NCI-H82 treated with DMSO at 0.1 percent for 48 hours (cell line): ENCODE results near the gene YLPM1.

Source experiments
- DNase-seq: peaks from one replicate; lab custom pipeline; 2025; ENCODE audit not compliant: unreplicated experiment; lab: John Stamatoyannopoulos, UW

The YLPM1 gene

DNA sequence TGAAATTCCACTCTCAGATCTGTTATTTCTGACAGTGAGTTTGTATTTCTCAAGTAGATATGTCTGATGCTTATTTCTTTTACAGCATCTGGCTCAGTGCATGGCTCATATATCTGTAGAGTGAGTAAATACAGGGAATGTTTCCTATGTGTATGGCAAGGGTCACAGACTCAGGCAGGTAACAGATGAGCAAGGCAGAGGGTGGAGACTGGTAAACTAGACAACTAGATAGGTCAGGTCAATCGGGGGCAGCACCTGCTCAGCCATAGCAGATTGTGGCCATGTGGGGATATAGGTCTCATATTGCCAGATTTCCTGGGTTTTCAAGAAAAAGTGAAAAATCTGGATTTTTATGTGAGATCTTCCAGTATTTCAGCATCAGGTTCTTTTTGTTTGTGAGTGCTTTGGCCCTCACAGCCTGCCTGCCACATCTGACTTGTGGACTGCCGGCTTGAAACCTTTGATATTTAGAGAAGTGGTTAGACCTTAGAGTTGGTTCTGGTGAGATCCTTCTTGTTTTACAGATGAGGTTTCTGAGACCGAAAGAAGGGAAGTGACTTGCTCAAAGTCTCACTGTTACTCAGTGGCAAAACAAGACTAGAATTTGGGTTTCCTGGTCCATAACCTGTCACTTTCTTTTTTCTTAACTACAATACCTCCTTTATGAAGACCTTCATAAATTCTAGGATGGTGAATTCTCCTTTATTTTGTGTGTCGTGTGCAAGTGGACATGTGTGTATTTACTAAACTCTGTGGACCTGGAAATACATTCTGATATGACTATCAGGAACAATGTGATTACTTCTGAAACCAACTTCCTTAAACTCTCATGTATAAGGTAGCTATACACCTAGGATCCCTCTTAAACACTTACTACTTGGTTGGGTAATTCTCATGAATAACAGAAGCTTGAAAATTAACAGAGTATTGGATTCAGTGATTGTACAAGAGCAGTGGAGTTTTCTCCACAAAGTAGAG lies 78.4 kb downstream of the YLPM1 start:
- no peak for DNase-seq

DNA sequence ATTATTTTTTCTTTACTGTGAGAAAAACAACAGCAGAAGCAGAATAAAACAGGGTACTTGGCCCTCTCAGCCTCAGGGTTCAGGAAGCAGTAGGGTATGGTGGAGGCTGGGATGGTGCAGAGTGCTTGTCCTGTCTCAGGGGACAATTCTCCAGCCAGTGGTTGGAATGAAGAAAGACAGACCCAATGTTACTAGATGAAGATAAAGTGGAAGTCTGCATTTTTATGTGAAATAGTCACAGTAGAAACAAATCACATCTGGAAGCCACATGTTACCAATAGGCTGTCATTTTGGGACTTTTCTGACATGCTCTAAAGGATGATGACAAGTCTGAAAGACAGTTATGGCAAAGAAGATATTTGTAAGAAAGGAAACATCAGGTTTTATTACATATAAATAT lies 80.5 kb downstream of the YLPM1 start:
- no peak for DNase-seq

DNA sequence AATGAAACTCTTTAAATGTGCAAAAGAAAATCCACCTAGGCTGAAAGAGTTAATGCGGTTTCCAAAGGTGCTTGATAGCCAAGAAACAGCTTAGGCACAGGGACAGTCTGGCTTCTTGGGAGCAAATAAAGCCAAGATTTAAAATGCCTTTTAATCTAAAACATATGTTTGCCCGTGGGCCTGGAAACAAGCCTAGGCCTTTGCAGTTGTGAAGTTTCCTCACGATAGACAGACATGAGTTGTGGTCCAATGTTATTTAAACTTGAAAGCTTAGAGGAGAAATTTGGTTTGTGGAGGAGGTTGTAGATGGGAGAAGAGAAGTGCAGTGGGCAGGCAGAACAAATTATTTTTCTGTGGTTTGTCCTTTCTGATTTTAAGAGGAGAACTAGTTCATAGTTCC lies 83.1 kb downstream of the YLPM1 start:
- no peak for DNase-seq

DNA sequence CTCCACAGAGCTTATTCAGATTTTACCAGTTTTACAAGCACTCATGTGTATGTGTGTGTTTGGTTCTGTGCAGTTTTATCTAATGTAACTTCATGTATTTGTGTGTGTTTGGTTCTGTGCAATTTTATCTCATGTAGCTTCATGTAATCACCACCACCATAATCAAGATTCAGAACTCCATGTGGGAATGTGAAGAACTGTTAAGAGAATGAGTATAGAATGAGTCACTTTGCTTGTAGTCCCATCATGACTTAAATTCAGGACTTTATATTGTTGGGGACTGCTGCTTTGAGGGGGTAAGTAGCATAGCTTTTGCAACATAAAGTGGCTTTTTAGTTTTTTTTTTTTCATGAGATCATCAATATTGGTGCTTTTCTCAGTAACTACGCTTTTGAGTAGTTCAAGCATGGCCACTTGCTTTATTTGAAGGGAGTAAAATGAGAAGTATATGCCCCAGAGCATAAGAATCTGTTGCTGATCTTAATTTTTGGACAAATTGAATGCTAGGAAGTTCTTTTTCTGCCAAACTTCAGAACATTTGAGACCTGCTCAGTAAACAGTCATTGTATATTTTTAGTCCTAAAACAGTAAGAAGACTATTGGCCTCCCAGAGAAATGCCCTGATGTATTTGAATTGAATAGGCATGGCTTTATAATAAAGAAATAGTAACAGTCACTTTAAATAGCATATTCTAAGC lies 84.0 kb downstream of the YLPM1 start:
- no peak for DNase-seq

DNA sequence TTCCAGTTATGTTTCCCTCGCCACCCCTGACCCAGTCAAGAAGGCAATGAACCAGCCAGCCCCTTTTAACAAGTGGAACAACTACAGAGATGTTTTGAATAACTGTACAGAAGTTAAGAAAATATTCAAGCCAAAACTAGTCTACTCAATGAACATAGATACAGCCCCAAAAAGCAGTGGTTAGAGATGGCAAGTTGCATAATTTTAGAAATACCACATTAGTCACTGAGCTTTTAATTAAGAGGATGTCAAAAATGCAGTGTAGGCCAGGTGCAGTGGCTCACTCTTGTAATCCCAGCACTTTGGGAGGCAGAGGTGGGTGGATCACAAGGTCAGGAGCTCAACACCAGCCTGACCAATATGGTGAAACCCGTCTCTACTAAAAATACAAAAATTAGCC lies 85.7 kb downstream of the YLPM1 start:
- DNase-seq, result no peak

DNA sequence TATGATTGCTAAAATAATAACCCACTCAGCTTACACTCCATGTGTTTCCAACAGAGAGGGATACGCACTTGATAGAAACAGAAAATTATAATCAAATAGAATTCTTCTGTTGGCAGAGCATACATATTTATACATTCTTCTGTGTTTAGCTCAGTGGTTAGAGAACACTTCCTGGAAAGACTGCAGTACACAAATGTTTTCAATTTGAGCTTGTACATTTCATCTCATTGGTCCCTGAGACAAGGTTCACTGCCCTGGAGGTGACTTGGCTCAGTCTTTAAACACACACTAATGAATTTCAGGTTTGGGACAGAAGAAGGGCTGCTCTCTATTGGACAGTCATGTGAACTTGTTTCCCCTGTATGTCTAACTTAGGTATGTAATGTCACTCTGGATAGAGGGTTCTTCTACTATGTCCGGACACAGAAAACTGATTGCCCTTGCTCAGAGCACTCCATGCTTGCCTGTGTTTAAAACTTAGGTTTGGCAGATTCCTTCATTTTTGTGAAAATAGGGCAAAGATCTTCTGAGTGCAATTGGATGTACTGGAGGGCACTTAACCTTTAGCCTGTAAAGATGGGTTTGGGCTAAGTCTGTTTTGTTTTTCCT lies 89.9 kb downstream of the YLPM1 start:
- DNase-seq, result no peak

DNA sequence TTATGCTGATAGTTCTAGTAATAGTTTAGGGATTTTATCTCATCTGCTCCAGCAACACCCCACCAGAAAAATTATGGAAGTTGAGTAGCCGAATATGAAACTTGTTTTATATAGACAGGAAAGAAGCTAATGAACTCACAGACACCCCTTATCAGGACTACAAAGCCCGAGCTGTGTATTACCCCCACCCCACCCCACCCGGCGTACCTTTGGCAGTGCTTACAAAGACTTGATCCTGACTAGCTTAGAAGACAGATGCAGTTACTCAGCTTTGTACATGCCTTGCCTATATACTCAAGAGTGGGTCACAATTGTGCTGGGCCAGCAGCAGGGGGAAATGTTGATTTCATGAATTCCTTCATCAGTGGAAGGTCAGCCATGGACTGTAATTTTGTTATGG lies 90.5 kb downstream of the YLPM1 start:
- no peak for DNase-seq

DNA sequence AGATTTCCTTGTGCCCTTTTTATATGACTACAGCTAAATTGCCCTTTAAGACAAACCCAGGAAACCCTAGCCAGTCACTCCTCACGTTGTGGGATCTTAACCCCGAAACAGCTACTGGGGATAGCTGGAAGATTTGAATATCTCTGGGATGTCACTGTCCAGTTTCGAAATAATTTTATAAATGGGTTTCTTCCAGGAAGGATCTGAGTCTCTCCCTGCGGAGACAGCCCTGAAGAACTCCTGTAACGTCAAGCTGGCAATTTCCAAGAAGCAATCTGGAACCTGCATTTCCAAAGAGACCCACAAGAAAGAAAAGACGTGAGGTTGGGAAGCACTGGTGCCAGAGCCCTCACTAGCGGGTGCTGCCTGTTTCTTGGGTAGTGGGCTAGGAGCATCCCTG lies 91.9 kb downstream of the YLPM1 start:
- DNase-seq, result no peak

DNA sequence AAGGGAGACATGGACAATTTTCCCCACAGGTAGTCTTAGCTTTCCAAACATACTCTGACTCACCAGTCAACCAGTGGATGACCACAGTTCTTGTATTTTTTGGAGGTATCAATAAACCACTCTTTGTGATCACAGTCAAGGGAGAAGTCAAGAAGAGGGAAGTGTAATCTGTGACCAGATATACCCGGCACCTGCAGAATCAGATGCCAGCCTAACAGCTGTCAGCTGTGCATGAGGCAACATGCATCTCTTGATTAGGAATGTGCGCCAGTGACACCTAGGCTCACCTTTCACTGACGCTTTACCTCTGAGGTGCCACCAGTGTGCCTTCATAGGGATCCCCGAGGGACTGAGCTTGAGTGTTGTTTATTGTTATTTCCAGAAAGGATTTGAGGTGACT lies 92.8 kb downstream of the YLPM1 start:
- no peak for DNase-seq

DNA sequence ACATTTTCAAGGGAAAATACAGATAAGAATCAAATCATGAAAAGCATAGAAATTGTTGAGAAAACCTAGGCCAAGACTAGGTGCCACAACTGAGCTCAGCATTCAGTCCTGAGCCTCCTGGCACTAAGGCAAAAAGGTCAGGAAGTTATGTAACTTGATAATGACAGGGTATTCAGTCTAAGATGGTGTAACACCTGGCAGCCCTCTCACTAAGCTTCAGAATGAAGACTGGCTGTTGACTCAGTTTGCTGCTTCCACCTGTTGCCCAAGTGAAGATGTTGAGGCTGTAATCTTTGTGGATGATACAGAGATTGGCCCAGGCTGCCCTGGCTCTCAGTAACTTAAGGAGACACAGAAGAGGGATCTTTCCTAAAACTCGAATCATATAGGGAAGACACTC lies 93.2 kb downstream of the YLPM1 start:
- DNase-seq, result no peak

DNA sequence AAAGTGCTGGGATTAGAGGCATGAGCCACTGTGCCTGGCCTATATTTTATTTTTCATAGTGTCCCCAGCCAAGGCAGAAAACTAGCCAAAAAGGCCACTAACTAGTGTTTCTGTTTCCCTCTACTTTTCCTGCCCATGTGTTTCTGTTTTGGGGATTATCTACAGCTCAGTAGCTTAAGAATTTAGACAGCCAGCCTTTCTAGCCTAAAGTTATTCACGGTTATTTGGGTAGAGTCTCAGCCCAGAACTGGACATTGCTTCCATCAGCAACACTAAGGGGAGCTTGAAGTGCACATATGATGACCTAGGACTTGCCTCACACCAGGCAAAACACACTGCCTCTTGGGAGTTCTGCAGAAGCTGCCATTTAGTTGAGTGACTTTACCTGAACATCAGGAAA lies 94.9 kb downstream of the YLPM1 start:
- DNase-seq, result no peak

DNA sequence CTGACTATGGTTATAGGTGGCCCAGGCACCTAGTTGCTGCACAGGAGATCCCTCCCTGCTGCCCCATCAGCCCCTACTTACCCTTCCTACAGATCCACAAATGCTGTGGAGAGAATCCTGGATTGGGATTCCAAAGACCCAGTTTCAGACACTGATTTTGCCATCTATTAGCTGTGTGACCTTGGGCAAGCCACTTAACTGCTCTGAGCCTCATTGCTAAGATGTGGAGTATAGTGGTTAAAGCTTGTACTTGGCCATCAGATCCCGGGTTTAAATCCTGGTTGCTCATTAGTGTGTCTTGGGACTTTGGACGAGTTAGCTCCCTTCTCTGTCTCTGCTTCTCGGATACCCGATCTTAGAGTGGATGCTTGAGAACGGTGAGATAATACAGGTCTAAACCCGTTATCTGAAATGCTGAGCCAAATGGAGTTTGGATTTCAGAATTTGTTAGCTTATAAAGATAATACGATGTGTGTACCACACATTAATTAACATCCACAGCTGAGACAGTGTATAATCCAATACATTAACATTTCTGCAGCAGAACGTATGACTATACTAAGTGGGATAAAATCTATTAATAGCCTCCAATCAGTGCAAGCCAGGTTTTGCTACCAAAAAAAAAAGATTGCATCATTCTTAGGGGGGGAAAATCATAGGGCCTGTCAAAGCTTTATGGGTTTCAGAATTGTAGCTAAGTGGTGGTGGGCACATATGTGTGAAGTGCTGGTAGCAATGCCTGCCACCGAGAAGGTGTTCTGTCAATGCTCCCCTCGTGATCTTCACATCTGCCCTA lies 96.8 kb downstream of the YLPM1 start:
- DNase-seq, result no peak

DNA sequence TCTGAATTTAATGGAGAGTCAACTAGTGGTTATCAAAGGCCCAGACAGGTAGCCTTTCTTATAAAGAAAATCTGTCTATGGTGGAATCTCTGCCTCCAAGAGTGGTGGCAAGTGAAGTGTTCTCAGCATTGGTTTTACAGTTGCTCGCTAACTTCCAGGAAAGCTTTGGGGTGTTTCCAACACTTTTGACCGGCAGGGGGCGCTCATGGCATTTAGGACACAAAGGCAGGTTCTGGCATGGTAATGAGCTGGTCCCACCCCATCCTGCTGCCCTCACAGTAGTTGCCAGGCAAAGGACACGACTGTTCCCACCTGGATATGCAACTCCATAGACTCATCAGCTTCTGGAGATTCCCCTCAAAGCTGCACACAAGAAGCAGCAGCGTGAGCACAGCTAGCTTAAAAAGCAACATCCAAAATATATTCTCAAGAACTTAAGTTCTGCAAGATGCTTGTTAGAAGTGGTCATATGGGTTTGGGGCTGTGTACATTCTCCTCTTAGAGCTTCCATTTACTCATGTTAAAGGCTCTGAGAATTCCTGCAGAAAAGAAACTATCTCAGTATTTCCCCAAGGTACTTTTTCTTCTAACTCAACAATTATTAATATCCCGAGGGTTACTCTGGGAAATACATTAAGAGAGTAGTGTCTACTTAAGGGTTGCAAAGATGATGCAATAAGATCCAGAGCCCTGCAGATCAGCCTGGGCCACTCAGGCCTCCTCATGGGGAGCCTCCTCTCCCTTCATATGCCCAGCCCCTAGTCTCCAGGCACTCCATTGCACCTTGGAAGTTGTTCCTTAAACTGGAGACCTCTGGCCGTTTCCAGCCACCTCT lies 98.0 kb downstream of the YLPM1 start:
- peak; percentile 53 for DNase-seq

DNA sequence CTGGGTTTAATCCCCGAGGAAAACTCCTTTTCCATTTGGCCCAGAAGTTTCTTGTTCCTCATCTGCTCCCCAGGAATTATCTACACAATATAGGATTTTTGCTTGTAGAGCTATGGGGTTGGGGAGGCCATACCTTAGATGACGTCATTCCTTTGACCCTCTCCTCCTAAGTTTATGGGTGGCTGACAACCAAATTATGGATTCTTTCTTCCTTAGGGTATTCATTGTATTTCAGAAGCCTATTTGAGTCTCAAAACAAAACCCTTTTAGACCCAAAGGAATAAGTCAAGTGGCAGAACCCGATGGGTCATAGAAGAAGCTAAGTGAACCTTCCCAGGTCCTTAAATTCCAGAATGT lies 98.6 kb downstream of the YLPM1 start:
- no peak for DNase-seq

DNA sequence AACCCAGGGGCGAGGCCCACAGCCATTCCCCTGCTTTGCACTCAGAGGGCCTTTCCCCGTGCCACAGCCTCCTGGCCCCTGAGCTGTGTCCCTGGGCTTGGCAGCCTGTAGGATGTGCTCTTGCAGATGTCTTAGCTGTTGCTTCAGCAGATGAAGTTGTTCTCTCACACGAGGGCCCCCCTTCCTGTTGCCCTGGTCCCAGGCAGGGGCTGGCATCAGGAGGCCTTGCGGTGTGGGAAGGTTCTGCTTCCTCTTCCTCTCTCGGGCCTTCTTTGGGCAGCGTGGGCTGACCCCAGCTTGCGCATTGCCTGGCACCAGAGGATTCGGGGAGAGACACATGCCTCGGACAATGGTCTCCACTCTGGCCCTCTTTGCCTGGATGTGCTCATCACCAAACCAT lies 100.2 kb downstream of the YLPM1 start:
- DNase-seq, result no peak

DNA sequence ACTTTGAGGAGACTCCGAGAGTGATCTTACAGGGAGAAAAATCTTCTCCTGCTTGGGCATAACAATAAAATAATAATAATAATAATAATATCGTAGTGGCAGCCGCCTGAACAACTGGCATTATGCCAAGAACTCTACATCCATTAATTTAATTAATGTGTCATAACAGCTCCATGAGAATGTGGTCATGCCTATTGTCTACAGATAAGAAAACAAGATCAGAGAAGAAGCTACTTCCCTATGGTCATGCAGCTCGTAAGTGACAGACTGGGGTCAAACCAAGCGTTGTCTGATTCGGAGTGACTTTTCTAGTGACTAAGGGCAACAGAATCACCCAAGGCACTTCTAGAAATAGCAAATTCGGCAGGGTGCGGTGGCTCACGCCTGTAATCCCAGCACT lies 101.1 kb downstream of the YLPM1 start:
- DNase-seq, result no peak

DNA sequence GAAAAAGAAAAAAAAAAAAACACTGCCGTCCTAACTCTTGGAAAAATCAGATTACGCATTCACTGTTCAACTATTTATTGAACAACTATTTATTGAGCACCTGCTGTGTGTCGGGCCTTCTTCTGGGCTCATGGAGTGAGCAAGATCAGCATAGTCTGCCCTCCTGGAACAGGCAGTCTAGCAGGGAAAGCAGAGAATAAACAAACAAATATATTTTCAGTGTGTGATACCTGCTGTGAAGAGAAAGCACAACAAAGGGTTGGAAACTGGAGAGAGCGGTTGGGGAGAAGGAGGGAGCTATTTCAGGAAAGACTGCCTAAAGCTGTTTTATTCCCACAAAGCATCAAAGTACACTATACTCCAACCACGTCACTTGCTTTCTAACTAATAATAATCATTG lies 102.0 kb downstream of the YLPM1 start:
- no peak for DNase-seq

DNA sequence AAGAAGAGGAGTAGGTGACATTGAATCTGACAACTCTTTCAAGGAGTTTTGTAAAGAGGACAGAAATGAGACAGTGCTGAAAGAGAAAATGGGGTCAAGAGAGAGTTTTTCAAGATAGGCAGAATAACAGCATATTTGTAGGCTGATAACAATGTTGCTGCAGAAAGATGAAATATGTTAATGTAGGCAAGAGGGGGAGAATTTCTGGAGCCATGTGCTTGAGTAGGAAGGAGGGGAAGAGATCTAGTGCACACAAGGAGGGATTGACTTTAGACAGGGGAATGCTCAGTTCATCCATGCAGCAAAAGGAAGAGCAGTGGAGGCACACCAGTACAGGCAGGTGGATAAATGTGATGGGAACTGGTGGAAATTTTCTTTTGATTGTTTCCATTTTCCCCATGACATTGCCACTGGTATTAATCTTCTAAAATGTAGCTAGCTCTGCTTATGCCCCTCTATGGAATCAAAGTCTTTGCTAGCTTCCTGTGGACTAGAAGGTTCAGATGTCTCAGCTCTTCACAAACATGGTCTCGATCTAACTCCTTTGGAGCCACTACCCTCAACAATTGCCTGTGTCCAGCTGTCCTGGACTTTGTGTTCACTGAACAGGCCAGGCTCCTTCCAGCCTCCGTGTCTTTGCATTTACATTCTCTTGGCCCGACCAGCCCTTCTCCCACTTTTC lies 103.7 kb downstream of the YLPM1 start:
- DNase-seq, result no peak

DNA sequence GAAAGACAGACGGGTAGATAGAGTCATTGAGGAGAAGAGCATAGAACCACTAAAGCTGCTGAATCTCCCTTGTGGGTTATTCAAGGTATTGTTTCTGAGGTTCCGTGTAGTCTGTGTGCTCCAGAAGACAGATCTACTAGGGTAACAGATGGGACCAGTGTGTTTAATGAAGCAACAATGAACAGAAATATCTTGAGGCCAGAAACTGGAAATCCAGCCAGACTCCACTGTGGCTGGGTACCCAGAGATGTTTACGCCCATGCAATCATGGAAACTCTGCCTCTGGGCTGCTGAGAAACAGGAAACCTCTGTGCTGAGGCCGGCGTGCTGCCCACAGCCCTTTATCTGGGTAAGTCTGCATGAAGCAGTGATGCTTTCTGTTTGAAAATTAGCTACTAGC lies 104.6 kb downstream of the YLPM1 start:
- DNase-seq, result no peak

DNA sequence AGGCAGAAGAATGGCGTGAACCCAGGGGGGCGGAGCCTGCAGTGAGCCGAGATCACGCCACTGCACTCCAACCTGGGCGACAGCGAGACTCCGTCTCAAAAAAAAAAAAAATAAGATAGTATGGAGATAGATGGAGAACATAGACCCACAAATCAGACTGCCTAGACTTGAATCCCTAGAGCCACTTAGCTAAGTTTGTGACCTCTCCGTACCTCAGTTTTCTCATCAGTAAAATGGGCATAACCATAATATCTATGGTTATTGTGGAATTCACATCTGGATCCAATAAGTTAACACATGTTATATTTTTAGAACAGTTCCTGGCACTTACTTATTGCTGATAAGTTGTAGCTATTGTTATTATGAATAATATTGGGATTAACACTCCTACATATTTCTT lies 105.6 kb downstream of the YLPM1 start:
- DNase-seq, result no peak
